Measurements from ENCODE around the gene HES7. TPM values are rescaled to one million over a fixed set of nuclear protein-coding genes. Genes with fewer than 3 reads are reported as not detected.

HES7 gene
- total RNA-seq, 2 experiments from 2014 or later = 1.2 TPM

GRCh38 chr17:8153031-8153451 lies 29.1 kb upstream of the HES7 start:
- DNase-seq (no peak), ATAC-seq (no peak)
- Mint-ChIP-seq H3K27ac (peak overlapping the region; percentile 91), H3K27me3 (no peaks in the 10 kb centered on the region), H3K4me3 (peak overlapping the region; percentile 90), H3K36me3 (peaks cover 10% of the 10 kb centered on the region), H3K4me1 (peaks cover 21% of the 10 kb centered on the region), H3K9me3 (ENCODE audit: low read depth) (no peaks in the 10 kb centered on the region)
- CTCF ChIA-PET = interaction anchor here (0.7 to 5.6 kb wide), 6 partner anchors 11 to 71 kb away, joined by 3 to 52 read pairs (median 3); partner anchors contain the start of gene VAMP2

DNA sequence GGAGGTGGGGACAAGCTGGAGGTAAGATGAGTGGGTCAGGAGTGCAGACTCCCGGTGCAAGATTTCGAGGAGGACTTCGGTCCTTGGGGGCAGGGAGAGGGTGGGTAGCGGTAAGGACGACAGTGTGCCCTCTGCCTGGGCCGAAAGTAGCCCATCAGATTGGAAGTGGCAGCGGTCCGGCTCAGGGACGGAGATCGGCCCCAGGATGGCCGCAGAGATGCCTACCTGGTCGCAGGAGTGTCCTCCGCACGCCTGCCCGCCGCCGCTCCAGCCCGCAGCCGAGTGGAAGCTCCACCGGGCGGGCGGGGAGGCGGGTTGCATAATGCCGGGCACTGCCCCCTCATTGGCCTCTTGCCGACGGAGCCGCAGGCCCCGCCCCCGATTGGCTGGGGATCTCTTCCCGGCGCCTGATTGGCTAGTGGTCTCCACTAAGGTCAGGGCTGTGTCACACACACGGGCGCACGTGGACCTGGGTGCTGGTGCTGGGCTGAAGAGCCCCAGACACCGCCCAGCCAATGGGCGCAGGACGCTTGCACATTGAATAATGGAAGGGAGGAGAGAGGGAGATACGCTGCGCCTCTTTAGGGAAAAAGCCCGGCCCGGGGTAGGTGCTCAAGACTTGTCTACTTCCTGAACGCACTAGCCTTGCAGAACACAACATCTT lies 28.3 kb upstream of the HES7 start, which contains the start of gene PER1:
TSS of gene PER1 (minus strand) at position 293 of the 664 bp plus-strand sequence. CDS start 1,698 bp downstream, outside the sequence.
- CTCF ChIA-PET = interaction anchor here (1.0 to 5.6 kb wide), 3 partner anchors 11 to 21 kb away, joined by 4 to 52 read pairs (median 5); partner anchors contain the start of gene VAMP2
- Mint-ChIP-seq H3K4me3 (peak within 1 kb of the TSS; percentile 90), H3K27ac (peak within 1 kb of the TSS; percentile 91), H3K27me3 (no peaks in the 10 kb centered on the region), H3K4me1 (peaks cover 21% of the 10 kb centered on the region), H3K36me3 (peaks cover 12% of the 10 kb centered on the region), H3K9me3 (ENCODE audit: low read depth) (no peaks in the 10 kb centered on the region)
- DNase-seq (peak; percentile 94), ATAC-seq (peak; percentile 35)

DNA sequence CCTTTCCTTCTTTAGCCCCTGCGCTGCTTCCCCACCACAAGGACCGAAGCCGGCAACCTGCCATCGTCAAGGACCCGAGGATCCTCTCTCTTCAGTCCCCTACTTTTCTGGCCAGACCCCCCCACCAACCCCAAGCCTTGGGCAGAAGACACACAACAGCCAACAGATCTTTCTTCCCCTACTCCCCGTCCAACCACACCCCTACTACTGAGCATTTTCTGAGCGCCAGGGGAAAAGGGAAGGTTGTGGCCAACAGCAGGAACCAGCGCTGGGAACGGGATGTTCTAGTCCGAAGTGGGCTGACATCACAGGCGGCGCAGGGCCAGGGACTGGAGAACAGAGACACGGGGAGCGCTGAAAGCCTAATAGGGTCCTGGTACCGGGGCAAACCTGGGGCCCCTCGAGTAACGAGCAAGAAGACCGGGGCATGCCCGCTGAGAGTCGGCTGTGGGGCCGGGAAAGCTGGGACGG lies 27.8 kb upstream of the HES7 start:
- Mint-ChIP-seq H3K4me3 (peak overlapping the region; percentile 90), H3K27me3 (no peaks in the 10 kb centered on the region), H3K9me3 (ENCODE audit: low read depth) (no peaks in the 10 kb centered on the region), H3K27ac (peak overlapping the region; percentile 91), H3K36me3 (peaks cover 15% of the 10 kb centered on the region), H3K4me1 (peaks cover 21% of the 10 kb centered on the region)
- ATAC-seq (peak; percentile 0), DNase-seq (peak; percentile 64)
- CTCF ChIA-PET = interaction anchor here (1.0 to 5.6 kb wide), 6 partner anchors 12 to 32 kb away, joined by 4 to 52 read pairs (median 4); partner anchors contain the start of gene VAMP2

- Mint-ChIP-seq H3K9me3 (ENCODE audit: low read depth) (no peaks in the 10 kb centered on the region), H3K36me3 (peaks cover 19% of the 10 kb centered on the region), H3K4me3 (peak overlapping the region; percentile 90), H3K4me1 (peaks cover 21% of the 10 kb centered on the region), H3K27me3 (no peaks in the 10 kb centered on the region), H3K27ac (peak overlapping the region; percentile 91)
- peak; percentile 94 for DNase-seq
- CTCF ChIA-PET = interaction anchor here (0.9 to 5.6 kb wide), 7 partner anchors 8 to 39 kb away, joined by 3 to 52 read pairs (median 4); partner anchors contain the start of genes BORCS6 and VAMP2
- peak; percentile 47 for ATAC-seq
These were observed 27.3 kb upstream of the HES7 start for GRCh38 chr17:8151120-8151640.

- Mint-ChIP-seq H3K4me3 (peak overlapping the region; percentile 90), H3K9me3 (ENCODE audit: low read depth) (no peaks in the 10 kb centered on the region), H3K27me3 (no peaks in the 10 kb centered on the region), H3K36me3 (peaks cover 23% of the 10 kb centered on the region), H3K27ac (peak overlapping the region; percentile 91), H3K4me1 (peaks cover 21% of the 10 kb centered on the region)
- CTCF ChIA-PET = interaction anchor here (0.9 to 5.6 kb wide), 7 partner anchors 9 to 40 kb away, joined by 3 to 52 read pairs (median 4); partner anchors contain the start of genes BORCS6 and VAMP2
- ATAC-seq (no peak), DNase-seq (no peak)
These were observed 26.6 kb upstream of the HES7 start for GRCh38 chr17:8150194-8151119.

GRCh38 chr17:8149419-8150193 lies 25.7 kb upstream of the HES7 start:
- Mint-ChIP-seq H3K27me3 (no peaks in the 10 kb centered on the region), H3K36me3 (peaks cover 23% of the 10 kb centered on the region)

GRCh38 chr17:8148560-8148959 lies 24.7 kb upstream of the HES7 start:
- peaks cover 19% of the 10 kb centered on the region for H3K4me1 Mint-ChIP-seq
- H3K9me3 Mint-ChIP-seq (ENCODE audit: low read depth) = no peaks in the 10 kb centered on the region
- no peaks in the 10 kb centered on the region for H3K27me3 Mint-ChIP-seq
- H3K4me3 Mint-ChIP-seq = no peak overlapping the region
- no peak overlapping the region for H3K27ac Mint-ChIP-seq
- no peak for DNase-seq
- H3K36me3 Mint-ChIP-seq = peaks cover 27% of the 10 kb centered on the region
- ATAC-seq = no peak
- CTCF ChIA-PET = interaction anchor here (1.0 to 1.2 kb wide), 2 partner anchors 10 to 54 kb away, joined by 3 to 7 read pairs; no protein-coding TSS in a partner anchor

More at GRCh38 chr17:8149419-8150193, 25.7 kb upstream of the HES7 start:
- no peak overlapping the region for H3K27ac Mint-ChIP-seq
- peaks cover 21% of the 10 kb centered on the region for H3K4me1 Mint-ChIP-seq
- no peaks in the 10 kb centered on the region for H3K9me3 Mint-ChIP-seq (ENCODE audit: low read depth)
- ATAC-seq (no peak), DNase-seq (no peak)
- CTCF ChIA-PET = interaction anchor here (1.2 to 5.6 kb wide), 2 partner anchors 10 to 55 kb away, joined by 3 to 52 read pairs; no protein-coding TSS in a partner anchor
- H3K4me3 Mint-ChIP-seq = no peak overlapping the region

DNA sequence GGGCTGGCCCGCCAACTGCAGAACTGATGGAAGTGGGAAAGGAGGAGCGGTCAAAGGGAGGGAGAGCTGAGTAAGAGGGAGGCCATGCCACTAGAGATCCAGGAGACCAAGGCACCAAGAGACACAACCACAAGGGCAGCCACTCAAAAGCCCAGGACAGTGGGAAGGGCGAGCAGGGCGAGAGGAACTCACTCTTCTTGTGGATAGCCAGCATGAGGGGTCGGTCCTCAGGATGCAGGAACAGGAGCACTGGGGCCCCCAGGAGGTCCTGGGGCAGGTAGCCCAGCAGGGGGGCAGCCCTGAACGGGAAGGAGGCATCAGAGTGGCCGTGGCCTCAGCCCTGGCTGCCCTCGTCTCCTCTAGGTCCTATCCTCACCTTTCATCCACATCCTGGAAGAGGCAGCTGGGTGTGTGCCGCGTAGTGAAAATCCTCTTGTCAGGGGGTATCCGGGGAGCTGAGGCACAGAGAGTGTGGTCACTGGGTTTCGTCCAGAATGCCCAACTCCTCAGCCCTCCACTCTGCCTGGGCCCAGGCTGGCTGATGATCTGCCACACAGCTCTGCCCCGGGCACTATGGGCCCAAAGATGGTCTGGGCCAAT lies 24.0 kb upstream of the HES7 start:
- H3K4me1 Mint-ChIP-seq = peaks cover 13% of the 10 kb centered on the region
- CTCF ChIA-PET = interaction anchor here (1.0 kb wide), 1 partner anchor 9 kb away, joined by 7 read pairs; no protein-coding TSS in a partner anchor
- DNase-seq (no peak), ATAC-seq (no peak)
- H3K27ac Mint-ChIP-seq = peak overlapping the region; percentile 22
- no peak overlapping the region for H3K4me3 Mint-ChIP-seq
- H3K9me3 Mint-ChIP-seq (ENCODE audit: low read depth) = no peaks in the 10 kb centered on the region
- peaks cover 27% of the 10 kb centered on the region for H3K36me3 Mint-ChIP-seq
- H3K27me3 Mint-ChIP-seq = no peaks in the 10 kb centered on the region

GRCh38 chr17:8147141-8147804 lies 23.4 kb upstream of the HES7 start:
- Mint-ChIP-seq H3K27me3 (no peaks in the 10 kb centered on the region), H3K9me3 (ENCODE audit: low read depth) (no peaks in the 10 kb centered on the region), H3K4me3 (no peak overlapping the region), H3K36me3 (peaks cover 27% of the 10 kb centered on the region), H3K27ac (peak overlapping the region; percentile 22), H3K4me1 (peaks cover 6% of the 10 kb centered on the region)
- DNase-seq (no peak), ATAC-seq (no peak)
- CTCF ChIA-PET = interaction anchor here (1.0 kb wide), 1 partner anchor 9 kb away, joined by 7 read pairs; no protein-coding TSS in a partner anchor

GRCh38 chr17:8146381-8147140 lies 22.7 kb upstream of the HES7 start:
- Mint-ChIP-seq H3K27ac (no peak overlapping the region), H3K4me1 (peaks cover 6% of the 10 kb centered on the region), H3K36me3 (peaks cover 27% of the 10 kb centered on the region), H3K27me3 (no peaks in the 10 kb centered on the region), H3K4me3 (no peak overlapping the region), H3K9me3 (ENCODE audit: low read depth) (no peaks in the 10 kb centered on the region)
- ATAC-seq (no peak), DNase-seq (no peak)
- CTCF ChIA-PET = interaction anchor here (1.4 kb wide), 1 partner anchor 9 kb away, joined by 3 read pairs; no protein-coding TSS in a partner anchor

DNA sequence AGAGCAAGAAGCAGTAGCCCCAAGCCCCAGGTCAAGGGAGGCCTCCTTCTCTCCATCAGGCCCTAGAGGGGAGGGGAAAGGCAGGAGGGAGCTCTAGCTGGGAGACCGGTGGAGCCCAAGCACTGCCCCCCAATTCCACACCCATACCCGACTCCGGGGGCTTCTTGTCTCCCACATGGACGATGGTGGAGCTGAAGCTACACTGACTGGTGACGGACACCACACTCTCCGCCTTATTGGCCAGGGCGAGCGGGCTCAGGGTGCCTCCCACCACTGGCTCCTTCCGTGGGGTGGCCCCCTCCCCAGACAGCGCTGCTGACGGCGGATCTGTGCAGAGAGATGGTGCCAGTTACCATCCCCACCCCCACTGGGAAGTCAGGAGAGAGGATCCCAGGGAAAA lies 21.9 kb upstream of the HES7 start:
- H3K4me3 Mint-ChIP-seq = no peak overlapping the region
- DNase-seq = no peak
- H3K27me3 Mint-ChIP-seq = no peaks in the 10 kb centered on the region
- no peak overlapping the region for H3K27ac Mint-ChIP-seq
- H3K36me3 Mint-ChIP-seq = peaks cover 31% of the 10 kb centered on the region
- CTCF ChIA-PET = interaction anchor here (0.9 to 1.4 kb wide), 2 partner anchors 8 to 36 kb away, joined by 3 read pairs; no protein-coding TSS in a partner anchor
- ATAC-seq = no peak
- H3K4me1 Mint-ChIP-seq = peaks cover 5% of the 10 kb centered on the region
- H3K9me3 Mint-ChIP-seq (ENCODE audit: low read depth) = no peaks in the 10 kb centered on the region

Measured in activated CD8-positive, alpha-beta memory T cell treated with anti-CD3 and anti-CD28 coated beads, Interleukin-2, amount 10 ng/mL, durations not matched to agents 7 days and 5 days (primary cell).